NOMO-1 treated with DMSO at 0.1 percent for 48 hours (cell line): ENCODE measurements around the gene PPM1H.

Source experiments
- DNase-seq: peaks from one replicate; lab custom pipeline; 2025; ENCODE audit not compliant: unreplicated experiment; lab: John Stamatoyannopoulos, UW

PPM1H gene

DNA sequence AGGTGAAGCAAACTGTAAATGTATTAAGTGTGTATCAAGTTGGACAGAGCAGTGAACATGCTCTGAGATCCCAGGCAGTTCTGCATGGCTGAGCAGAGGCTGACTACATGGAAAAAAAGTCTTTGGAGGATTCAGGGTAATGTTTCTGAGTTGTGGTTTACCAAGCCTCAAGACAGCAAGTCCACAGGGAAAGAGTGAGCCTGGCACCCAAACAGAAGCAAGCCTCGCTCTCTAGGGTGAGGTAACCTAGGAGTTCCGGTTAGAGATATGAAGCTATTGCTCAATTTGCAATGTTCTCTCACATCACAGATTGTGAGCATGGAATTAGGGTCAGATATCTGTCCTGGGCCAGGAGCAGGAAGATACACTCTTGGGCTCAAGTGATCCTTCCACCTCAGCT is 309.7 kb downstream of the PPM1H start:
- DNase-seq: peak; percentile 67

DNA sequence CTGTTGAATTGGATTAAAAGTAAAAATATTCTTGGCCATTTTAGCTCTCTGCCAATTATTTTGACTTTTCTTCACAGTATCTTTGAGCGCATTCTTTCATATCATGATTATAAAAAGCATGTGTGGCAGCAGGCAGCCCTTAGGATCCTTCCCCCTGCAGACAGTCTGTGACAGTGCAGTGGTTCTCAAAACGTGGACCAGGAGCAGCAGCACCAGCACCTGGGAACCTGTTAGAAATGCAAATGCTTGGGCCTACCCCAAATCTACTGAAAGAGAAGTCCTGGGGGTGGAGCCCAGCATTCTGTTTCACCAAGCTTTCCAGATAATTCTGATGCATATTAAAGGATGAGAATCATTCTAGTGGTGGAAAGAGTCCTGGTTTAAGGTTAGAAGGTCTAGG is 312.8 kb downstream of the PPM1H start:
- no peak for DNase-seq

DNA sequence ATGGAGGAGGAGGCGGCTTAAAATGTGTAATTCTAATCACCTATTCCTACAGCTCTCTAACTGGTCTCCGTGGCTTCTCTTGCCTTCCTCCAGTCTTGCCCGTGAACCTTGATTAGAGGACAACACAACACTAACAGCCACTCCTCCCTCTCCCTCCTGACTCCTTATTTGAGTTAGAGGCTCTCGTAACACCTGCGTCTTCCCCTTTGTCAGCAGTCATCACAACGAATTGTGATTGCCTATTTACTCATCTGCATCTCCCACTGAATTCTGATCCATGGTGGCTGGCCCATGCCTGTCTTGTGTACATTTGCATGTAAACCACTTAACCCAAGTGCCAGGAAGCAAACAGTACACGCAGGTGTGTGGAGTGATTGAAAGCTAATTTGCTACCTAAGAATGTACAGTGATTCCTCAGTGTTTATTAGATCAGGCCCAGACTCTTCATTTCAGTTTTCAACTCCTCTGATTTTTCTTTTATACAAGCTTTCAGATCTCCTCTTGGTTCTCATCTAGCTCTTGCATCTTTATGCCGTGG is 313.8 kb downstream of the PPM1H start:
- no peak for DNase-seq

DNA sequence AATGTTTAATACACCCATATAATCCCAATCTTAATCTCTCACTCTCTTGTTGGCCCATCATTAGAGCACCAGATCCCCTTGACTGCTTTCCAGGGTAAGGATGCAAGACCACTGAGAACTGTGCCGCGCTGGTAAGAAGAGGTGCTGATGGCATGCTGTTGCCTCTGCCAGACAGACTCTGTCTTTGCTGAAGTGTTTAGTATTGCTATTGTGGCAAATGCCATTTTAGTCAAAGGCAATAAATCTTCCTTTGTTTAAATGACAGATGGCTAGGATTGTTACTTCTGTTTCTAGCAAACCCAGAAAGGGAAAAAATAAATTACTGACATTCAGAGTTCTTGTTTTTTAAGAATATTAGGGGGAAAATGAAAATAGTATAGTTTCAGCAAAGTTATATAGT is 316.0 kb downstream of the PPM1H start:
- DNase-seq: no peak

DNA sequence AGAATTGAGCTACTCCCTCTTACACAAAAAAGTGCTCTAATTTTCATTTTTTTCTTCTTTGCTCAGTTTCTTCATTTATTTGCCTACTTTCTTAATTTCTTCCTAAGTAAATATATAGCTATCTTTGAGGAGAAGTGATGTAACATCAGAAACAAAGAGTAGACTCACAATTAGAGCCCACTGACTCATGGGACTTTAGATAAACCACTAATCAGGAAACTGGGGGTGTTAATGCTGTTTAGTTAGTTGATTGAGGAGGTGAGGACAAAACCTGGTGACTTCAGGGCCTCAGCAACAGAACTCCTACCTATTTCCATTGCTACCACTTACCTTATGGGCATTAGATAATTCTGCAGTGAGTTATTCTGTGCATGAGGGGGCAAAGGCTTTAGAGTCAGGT is 316.6 kb downstream of the PPM1H start:
- DNase-seq: no peak

DNA sequence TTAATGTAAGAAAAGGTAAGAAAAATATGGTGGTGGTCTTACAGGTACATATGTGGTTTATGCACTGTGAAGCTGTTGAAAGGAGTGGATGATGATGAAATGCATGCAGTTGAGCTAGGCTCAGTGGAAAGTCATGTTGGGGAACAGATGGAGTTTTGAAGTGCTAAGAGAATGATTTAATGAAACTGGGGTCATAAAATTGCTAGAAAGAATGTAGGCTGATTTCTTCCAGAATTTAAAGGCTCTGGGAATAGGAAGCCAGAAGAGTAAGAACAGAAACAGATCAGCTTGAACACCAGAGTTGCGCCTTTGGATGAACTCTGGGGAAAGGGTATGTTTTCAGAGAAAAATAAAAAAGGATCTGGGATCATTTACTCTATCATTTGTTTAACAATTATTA is 321.9 kb downstream of the PPM1H start:
- DNase-seq: no peak

DNA sequence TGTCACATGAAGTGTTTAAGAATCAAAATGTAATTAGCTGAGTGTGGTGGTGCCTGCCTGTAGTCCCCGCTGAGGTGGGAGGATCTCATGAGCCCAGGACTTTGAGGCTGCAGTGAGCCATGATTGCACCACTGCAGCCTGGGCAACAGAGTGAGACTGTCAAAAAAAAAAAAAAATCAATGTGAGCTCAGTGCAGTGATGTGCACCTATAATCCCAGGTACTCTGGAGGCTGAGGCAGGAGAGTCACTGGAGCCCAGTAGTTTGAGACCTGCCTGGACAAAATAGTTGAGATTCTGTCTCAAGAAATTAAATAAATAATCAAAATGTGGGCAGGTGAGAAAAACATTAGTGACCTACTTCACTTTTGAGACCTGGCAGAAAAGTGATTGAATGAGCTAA is 328.3 kb downstream of the PPM1H start:
- no peak for DNase-seq

DNA sequence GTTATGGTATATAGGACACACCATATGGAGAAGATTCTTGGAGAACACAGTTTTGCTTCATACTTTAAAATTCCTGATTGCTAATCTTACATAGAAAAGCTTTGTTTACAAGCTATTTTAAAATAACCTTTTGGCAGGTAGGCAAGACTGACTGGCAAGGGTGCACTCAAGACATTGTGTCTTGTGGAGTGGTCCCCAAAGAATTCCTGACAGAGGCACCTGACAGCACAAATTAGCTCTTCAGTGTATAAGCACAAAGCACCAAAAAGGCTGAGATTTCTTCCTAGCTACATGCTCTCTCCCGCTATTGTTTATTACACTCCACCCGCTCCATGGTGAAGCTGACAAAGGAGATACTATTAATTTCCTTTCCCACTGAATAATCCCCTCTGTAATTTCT is 329.0 kb downstream of the PPM1H start:
- DNase-seq: no peak

DNA sequence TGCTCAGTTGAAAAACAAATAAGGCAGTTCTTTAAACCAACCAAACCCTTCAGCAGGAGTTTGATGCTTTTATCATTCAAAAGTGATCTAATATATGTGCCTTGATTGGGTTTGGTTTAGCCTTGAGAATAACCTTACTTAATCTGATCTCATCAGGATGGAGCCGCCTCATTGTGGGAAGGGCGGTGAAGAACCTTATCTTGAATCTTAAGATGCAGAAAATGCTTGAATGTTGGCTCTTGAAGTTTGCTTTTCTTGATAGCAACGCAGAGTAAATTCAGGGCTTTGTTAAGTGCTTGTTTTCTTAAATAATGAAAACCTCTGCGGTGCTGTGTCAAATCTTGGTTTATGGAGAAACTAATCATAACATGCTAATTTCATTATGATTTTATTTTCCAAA is 330.1 kb downstream of the PPM1H start:
- no peak for DNase-seq

DNA sequence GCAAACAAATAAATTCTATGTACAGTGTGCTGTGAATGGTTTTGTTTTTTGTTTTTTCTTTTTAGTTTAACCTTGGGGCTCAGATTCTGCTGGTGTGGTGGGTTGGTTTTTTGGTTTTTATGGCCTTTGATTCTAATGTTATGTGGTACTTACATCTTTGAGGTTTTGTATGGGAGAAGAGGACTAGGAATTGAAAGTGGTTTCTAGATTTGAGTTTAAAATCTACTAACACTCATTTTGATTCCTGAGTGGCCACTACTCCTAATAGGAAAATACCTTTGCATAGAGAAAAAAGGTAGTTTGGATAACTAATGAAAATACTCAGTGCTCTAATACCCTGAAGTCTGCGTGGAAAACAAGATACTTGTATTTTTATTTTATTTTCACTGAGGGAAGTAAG is 330.6 kb downstream of the PPM1H start:
- DNase-seq: no peak

DNA sequence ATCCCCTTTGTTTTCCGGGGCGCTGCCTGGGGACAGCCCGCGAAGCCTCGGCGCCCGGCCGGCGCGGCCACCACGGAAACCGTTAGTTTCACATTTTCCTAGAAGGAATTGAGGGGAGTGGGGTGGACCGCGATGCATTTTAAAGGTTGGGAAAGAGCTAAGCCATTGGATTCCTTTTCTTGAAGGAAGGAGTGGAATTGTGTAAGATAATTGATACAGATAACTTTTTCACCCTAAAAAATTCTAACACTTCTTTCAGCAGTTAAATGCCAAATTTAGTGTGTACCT is 331.2 kb downstream of the PPM1H start:
- DNase-seq: no peak

DNA sequence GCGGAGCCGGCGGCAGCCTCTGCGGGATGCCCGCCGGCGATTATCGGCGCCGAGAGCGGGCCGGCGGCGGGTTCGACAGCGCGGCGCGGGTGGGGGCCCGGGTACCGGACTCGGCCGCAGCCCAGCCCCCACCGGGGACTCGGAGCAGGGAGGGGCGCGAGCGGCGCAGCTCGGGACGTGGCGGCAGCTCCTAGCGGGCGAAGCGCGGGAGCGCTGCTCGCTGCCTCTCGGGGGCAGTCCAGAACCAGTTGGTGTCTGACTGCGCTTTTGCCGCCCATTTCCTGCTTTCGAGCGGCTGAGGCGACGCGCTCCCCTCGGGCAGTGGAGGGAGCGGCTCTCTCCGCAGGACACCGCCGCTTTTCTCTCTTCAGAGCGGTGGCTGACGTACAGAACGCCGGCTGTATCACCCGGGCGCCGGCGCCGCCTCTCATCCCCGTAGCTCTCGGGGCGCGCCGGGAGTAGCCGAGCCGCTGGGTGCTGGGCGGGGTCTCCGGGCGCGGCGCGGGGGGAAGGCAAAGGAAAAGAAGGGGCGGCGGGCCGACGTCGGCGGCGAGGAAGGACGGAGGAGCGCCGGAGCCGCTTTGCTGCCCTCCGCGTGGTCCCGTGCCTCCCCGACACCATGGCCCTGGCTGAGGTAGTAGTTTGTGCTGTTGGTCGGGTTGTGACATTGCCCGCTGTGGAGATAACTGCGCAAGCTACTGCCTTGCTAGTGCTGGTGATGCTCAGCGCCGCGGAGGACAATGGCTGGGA is 331.7 kb downstream of the PPM1H start:
- DNase-seq: peak; percentile 83

DNA sequence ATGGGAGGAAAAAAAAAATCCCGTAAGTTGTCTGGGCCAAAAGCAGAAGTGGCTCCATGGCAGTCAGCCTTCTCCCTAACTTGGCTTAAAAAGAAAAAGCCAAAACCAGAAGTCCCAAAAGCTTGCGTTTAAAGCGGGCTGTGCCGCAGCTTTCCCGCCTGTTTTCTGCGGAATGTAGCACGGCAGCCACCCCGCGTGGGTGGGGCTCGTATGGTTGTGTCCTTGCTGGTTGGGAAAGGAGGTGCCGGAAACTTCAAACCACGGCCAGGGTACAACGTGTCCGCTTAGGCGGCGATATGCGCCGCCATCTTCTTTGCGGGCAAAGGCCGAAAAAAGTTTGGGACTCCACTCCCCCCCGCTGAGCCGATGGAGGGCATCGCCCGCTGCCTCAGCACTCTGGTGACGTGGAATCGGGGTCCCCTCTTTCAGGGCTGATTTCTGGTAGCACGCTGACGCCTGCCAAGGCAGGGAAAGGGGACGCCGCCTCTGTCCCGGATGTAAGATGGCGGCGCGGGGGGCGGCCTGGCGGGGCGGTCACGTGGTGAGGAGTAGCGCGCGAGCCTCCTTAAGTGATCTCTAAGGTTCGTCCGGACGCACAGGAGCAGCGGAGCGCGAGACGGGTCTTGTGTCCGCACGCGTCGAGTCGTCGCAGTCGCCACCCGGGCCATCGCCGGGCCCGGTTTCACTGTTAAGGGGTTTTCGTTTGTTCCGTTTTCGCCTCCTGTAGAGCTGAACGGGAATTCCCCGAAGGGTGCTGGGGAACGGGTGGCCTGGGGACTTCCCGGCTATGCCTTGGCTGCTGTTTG is 332.5 kb downstream of the PPM1H start:
- DNase-seq: peak; percentile 87

DNA sequence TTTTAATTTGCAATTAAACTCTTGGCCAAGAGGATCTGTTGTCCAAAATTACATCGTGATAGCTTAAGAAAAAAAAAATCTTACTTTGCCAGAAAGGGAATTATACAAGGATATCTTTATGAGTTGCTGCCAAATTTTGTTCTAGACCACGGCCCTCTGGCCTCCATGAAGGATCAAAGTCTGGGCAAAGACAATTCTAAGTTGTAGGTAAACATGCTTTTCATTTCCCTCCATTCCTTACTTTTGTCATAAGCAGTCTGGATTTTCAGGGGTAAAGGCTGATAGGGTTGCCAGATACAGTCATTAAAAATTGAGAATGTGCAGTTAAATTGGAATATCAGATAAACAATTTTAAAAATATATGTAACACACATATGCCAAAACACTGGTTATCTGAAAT is 333.2 kb downstream of the PPM1H start:
- DNase-seq: no peak

DNA sequence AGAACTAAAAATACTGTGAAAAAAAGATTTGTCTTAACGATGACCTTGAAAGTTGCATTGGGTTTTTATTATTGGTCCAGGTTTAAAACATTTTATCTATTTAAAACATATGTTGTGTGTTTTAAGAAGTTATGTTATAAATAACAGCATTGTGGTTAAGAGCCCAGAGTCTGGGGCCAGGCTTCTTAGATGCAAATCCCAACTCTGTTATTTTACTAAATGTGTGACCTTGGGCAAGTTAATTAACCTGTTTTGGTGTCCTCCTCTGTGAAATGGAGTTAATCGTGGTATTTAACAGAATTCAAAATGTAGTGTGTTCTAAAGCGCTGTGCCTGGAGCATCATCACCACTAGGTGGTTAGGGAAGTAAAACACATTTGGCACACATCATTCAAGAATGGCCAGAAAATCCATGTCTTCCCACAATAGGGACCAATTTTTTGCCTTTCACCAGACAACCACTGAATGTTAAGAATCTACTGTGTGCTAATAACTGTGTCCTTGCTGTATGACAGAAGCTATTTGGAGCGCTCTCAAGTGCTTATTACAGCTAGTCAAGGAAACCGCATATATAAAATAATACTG is 335.0 kb downstream of the PPM1H start:
- DNase-seq: no peak

DNA sequence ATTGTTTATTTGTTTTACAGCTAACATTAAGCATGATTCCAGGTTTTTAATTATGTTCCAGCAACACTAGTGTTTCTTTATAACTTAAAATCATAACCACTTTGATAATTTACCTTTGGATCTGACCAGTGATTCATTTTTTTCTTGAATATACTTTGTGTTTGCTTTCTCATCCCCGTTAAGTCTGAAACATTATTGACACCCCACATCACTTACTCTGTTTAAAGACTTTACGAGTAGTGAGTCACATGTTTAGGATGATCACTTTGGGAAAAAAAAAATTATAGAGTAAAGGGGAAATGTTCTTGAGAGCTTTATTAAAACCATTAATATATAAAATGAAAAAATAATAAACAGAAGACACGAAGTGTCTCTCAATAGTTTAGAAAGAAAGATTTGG is 336.1 kb downstream of the PPM1H start:
- no peak for DNase-seq

DNA sequence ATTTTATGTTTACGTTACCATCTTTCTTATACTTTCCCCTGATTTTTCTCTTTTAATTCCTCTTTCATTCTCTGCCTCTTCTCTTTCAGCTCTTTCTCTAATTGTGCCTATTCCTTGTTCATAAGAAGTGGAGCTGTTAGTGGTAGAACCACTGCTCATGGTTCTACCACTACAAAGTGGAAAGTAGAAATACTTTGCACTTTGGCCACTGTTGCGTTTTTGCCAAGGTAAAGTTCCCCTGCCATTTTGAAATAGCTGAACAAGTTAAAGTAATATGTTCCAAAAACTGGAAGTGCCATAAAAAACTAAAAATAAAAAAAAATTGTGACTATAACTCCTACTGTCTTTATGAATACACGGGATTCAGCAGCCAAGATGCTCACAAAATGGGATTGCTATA is 337.7 kb downstream of the PPM1H start:
- DNase-seq: no peak
